ENCODE measurements around the gene FAM187B.
A peak's percentile ranks its signal among the peaks of the same experiment; 100 is the strongest.

Gene FAM187B

DNA sequence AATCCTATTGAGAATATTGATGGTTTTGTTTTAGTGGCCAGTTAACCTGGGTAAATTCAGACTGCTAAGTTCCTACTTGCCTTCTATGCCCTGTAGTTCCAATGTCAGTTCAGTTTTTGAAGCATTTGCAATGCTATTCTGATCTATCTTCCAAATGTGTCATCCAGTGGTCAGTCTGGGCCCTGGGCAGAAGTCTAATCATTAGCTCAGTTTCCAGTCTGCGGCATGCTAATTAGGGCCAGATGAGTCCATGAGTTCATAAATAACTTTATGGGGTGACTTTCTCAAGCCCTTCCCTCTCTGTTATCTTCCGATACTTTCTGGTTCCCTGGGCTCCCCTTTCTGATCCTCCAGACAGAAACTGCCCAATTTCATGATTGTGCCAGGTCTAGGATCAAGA lies 32.7 kb downstream of the FAM187B start:
- peak overlapping the region; percentile 28 for H3K27ac Mint-ChIP-seq
- H3K4me3 Mint-ChIP-seq = no peak overlapping the region
- ATAC-seq = no peak
- peaks cover 5% of the 10 kb centered on the region for H3K4me1 Mint-ChIP-seq
- H3K27me3 Mint-ChIP-seq = no peaks in the 10 kb centered on the region
- H3K9me3 Mint-ChIP-seq = peaks cover 3% of the 10 kb centered on the region
- no peaks in the 10 kb centered on the region for H3K36me3 Mint-ChIP-seq

DNA sequence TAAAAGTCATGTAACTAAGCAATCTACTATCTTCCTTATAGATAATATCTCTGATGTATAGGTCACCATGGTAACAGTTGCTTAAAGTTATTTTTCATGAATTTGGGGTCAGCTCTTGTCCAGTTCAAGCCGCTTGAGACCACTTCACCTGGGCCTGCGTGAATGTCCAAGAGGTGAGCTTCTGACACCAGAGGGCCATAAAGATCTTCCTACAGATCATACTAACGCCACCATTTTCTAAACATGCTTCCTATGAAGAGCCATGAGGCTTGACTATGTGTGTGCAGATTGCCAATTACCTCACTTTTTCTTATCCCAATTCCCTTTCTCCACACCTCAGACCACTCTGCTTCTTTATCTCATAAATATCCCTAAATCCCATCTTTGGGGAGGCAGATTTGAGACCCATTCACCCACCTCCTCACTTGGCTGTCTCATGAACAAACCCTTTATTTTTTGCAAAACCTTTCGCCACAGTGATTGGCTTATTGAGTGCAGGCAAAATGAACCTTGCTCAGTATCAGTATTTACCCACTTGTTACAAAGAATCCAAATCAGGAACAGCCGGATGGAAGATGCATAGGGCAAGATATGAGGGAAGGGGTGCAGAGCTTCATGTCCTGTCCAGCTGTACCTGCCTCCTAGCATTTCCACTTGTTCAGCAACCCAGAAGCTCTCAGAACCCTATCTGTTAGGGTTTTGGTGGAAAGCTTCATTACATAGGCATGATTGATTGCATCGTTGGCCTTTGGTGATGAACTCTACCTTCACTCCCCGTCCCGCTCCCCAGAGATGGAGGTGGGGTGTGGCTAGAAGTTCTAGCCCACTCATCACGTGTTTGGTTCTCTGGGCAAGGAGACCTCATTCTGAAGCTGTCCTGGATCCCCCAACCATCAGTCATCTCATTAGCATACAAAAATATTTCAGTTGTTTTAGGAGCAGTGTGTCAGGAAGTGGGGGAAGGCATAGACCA lies 34.2 kb downstream of the FAM187B start:
- no peak overlapping the region for H3K4me3 Mint-ChIP-seq
- H3K27me3 Mint-ChIP-seq = no peaks in the 10 kb centered on the region
- H3K27ac Mint-ChIP-seq = no peak overlapping the region
- peaks cover 3% of the 10 kb centered on the region for H3K9me3 Mint-ChIP-seq
- no peaks in the 10 kb centered on the region for H3K36me3 Mint-ChIP-seq
- H3K4me1 Mint-ChIP-seq = peaks cover 5% of the 10 kb centered on the region
- ATAC-seq = no peak

DNA sequence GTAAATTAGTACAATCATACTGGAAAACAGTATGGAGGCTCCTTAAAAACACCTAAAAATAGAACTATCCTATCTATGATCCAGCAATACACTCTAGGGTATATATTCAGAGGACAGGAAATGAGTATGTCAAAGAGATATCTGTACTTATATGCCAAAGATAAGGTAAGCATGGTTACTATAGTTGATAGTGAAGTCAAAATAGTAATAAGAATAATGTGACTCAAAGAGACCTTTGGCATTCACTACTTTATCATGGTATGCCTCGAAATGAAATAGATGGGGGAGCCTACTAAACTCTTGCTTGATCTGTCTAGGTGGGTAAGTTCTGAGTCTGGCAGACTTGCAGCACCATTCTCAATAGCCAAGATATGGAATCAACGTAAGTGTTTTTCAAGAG lies 43.7 kb downstream of the FAM187B start:
- Mint-ChIP-seq H3K27me3 (no peaks in the 10 kb centered on the region), H3K4me3 (no peak overlapping the region), H3K36me3 (no peaks in the 10 kb centered on the region), H3K9me3 (peaks cover 4% of the 10 kb centered on the region), H3K4me1 (peaks cover 3% of the 10 kb centered on the region), H3K27ac (no peak overlapping the region)
- no peak for ATAC-seq

DNA sequence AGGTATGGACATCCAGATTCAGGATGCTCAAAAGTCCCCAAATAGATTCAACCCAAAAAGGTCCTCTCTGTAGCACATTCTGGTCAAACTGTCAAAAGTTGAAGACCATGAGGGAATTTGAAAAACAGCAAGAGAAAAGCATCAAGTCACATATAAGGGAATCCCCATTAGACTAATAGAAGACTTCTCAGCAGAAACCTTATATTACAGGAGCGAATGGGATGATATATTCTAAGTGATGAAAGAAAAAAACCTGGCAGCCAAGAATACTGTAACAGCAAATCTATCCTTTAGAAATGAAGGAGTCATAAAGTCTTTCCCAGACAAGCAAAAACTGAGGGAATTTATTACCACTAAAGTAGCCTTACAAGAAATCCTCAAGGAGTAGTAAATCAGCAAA lies 44.3 kb downstream of the FAM187B start:
- no peak overlapping the region for H3K4me3 Mint-ChIP-seq
- H3K9me3 Mint-ChIP-seq = peaks cover 4% of the 10 kb centered on the region
- no peak for ATAC-seq
- no peaks in the 10 kb centered on the region for H3K27me3 Mint-ChIP-seq
- H3K36me3 Mint-ChIP-seq = no peaks in the 10 kb centered on the region
- no peak overlapping the region for H3K27ac Mint-ChIP-seq
- H3K4me1 Mint-ChIP-seq = peaks cover 4% of the 10 kb centered on the region

DNA sequence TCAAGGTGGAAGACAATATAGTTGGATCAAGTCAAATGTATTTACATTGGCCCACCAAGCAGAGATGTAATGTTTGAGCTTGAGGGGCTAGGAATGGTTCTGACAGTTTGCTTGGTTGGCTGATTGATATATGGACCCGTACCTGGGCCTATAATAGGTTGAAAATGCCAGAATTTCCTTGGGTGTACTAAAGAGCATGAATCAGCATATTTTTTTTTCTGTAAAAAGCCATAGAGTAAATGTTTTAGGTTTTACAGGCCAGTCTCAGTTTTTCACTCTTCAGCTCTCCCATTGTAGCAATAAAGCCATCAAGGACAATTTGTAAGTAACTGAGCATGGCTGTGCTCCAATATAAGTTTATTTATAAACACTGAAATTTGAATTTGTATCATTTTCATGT lies 47.2 kb downstream of the FAM187B start:
- H3K4me1 Mint-ChIP-seq = peaks cover 4% of the 10 kb centered on the region
- ATAC-seq = no peak
- no peak overlapping the region for H3K27ac Mint-ChIP-seq
- H3K36me3 Mint-ChIP-seq = no peaks in the 10 kb centered on the region
- H3K4me3 Mint-ChIP-seq = no peak overlapping the region
- peaks cover 11% of the 10 kb centered on the region for H3K9me3 Mint-ChIP-seq
- H3K27me3 Mint-ChIP-seq = no peaks in the 10 kb centered on the region

DNA sequence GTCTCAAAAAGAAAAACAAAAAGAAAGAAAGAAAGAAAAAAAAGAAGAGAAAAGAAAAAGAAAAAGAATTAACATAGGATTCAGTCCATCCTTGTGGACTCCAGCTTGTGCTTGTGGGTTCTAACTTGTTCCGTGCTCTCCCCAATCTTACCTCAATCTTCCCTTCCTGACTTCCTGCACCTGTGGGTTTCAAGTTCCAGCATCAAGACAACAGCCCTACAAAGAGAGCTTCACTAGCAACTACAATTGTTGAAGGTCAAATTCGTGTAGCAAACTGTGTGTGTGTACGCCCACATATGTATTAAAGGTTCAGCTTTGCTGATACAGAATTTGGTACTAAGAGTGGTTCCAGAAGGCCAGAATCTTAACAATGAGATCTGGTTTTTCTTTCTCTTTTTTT lies 48.7 kb downstream of the FAM187B start:
- no peak overlapping the region for H3K27ac Mint-ChIP-seq
- no peak overlapping the region for H3K4me3 Mint-ChIP-seq
- no peaks in the 10 kb centered on the region for H3K27me3 Mint-ChIP-seq
- H3K4me1 Mint-ChIP-seq = peaks cover 18% of the 10 kb centered on the region
- ATAC-seq = no peak
- peaks cover 7% of the 10 kb centered on the region for H3K9me3 Mint-ChIP-seq
- H3K36me3 Mint-ChIP-seq = no peaks in the 10 kb centered on the region

DNA sequence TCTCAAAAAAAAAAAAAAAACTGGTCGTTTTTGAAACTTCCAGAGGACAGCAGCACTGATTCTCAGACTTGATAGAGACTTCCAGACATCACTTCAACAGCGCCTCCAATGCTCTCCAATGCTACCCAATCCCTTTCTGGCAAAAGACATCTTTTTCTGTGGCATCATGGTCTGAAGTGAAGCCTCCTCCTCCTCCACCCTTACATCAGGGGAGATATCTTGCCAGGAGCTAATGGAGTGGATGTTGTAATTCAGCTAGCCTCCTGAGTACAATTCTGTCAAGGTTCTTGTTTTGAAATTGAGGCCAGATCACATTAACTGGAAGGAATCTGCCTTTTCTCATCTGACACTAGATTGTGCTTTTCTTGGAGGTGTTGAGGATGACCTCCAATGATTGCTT lies 49.8 kb downstream of the FAM187B start:
- no peak overlapping the region for H3K4me3 Mint-ChIP-seq
- H3K27ac Mint-ChIP-seq = no peak overlapping the region
- peaks cover 7% of the 10 kb centered on the region for H3K9me3 Mint-ChIP-seq
- H3K27me3 Mint-ChIP-seq = no peaks in the 10 kb centered on the region
- H3K4me1 Mint-ChIP-seq = peaks cover 25% of the 10 kb centered on the region
- no peak for ATAC-seq
- no peaks in the 10 kb centered on the region for H3K36me3 Mint-ChIP-seq

DNA sequence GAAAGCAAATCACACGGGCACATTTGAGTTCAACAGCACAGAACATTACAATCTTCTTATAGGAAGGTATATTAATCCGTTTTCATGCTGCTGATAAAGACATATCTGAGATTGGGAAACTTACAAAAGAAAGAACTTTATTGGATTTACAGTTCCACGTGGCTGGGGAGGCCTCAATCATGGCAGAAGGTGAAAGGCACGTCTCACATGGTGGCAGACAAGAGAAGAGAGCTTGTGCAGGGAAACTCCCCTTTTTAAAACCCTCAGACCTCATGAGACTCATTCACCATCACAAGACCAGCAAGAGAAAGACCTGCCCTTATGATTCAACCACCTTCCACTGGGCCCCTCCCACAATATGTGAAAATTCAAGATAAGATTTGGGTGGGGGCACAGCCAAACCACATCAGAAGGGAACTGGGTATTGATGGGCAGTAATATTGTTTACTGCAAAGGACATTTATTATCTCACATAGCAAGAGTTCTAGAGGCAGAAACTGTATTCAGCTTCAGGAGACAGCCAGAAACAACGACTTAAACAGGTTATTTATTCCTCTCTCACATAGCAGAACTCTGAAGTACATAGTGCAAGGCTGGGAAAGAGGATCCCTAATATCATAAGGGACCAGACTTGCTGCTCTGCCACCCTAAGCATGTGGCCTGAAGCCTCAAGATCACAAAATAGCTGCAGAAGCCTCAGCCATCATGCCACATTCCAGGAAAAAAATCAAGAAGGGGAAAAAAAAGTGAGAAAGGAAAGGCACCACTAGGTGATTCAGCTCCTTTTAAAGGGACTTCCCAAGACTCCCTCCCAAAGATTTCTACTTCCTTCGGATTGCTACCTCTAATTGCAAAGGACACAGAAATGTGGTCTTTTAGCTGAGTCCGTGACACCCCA lies 50.9 kb downstream of the FAM187B start:
- Mint-ChIP-seq H3K9me3 (peaks cover 7% of the 10 kb centered on the region), H3K4me3 (no peak overlapping the region), H3K27ac (no peak overlapping the region), H3K4me1 (peaks cover 25% of the 10 kb centered on the region), H3K27me3 (no peaks in the 10 kb centered on the region), H3K36me3 (no peaks in the 10 kb centered on the region)
- no peak for ATAC-seq

DNA sequence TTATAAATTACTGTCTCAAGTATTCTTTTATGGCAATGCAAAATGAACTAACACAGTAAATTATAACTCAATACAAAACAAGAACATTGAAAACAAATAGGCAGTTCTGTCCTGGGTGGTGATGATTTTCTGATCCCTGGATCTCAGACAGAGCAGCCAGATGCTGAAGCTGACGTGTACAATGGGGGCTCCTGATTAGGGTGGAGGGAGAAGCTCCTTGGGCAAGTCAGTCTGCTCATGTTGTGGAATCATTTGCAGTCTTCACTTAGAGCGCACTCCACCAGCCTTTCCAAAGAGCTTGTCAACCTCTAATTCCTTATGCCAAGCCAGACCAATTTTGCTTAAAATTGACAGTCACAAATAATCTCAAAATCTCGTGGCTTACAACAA lies 52.4 kb downstream of the FAM187B start:
- no peak for ATAC-seq
- Mint-ChIP-seq H3K9me3 (peaks cover 7% of the 10 kb centered on the region), H3K36me3 (no peaks in the 10 kb centered on the region), H3K4me1 (peaks cover 30% of the 10 kb centered on the region), H3K27me3 (no peaks in the 10 kb centered on the region), H3K27ac (peak overlapping the region; percentile 71), H3K4me3 (no peak overlapping the region)

Measured in stimulated activated memory B cell treated with anti-CD40 and anti-IgM and Interleukin-4, amounts not matched to agents 10 μg/mL and 1 μg/mL and 100 μg/mL, for 72 hours (primary cell).